Caco-2 (cell line): Measurements from ENCODE around the gene ZNF334. TPM values are rescaled to one million over a fixed set of nuclear protein-coding genes. Genes with fewer than 3 reads are reported as not detected.

ENCODE experiments used
- BruUV-seq: library from RNA; stranded (reverse); fragments of 400-500 nt; replicated peaks from 2 replicates; lab custom pipeline; 2021; lab: Mats Ljungman, UMichigan
- CTCF ChIA-PET: fragments of 300-600 bp; sonication (Branson Sonifier 250); formaldehyde crosslinking; loops from one replicate; lab custom pipeline; 2022; ENCODE audit warnings: antibody characterized with exemption; lab: Charles Lee
- POLR2A ChIA-PET: fragments of 300-600 bp; sonication (Branson Sonifier 250); formaldehyde crosslinking; loops from one replicate; lab custom pipeline; 2022; ENCODE audit warnings: antibody characterized with exemption; lab: Charles Lee
- DNase-seq, 2 experiments: peaks; one replicate each; pipeline versions ENCODE4 v3.0.0 to v3.0.0-alpha.2; 2020 to 2022
- H3K27me3 ChIP-seq: replicated peaks from 2 replicates; pipeline ENCODE4 v1.6.0; 2011; ENCODE audit warnings: low read length; ENCODE audit not compliant: control insufficient read depth, insufficient read depth
- H3K36me3 ChIP-seq: 2 replicates; pipeline ENCODE4 v1.5.1; 2011; ENCODE audit warnings: low read length; ENCODE audit not compliant: control insufficient read depth, insufficient read depth
- H3K4me1 ChIP-seq: fragments of 250-450 bp; sonication (Bioruptor Pico); 2 replicates; pipeline ENCODE4 v1.5.1; 2020; ENCODE audit warnings: mild to moderate bottlenecking
- H3K4me3 ChIP-seq: 2 replicates; pipeline ENCODE4 v1.5.1; 2011; ENCODE audit warnings: low read depth, mild to moderate bottlenecking, control low read depth, low read length
- H3K9me3 ChIP-seq: fragments of 250-450 bp; sonication (Bioruptor Pico); 2 replicates; pipeline ENCODE4 v1.5.1; 2020; ENCODE audit warnings: mild to moderate bottlenecking, moderate library complexity
- H3K27ac Mint-ChIP-seq: one replicate; pipeline ENCODE4 v1.8.0; 2022; ENCODE audit warnings: mixed read lengths; ENCODE audit not compliant: unreplicated experiment
- H3K27me3 Mint-ChIP-seq: one replicate; pipeline ENCODE4 v1.8.0; 2022; ENCODE audit warnings: mixed read lengths; ENCODE audit not compliant: insufficient read depth, unreplicated experiment
- H3K36me3 Mint-ChIP-seq: one replicate; pipeline ENCODE4 v1.8.0; 2022; ENCODE audit warnings: mild to moderate bottlenecking, mixed read lengths; ENCODE audit not compliant: insufficient read depth, unreplicated experiment
- H3K4me1 Mint-ChIP-seq: one replicate; pipeline ENCODE4 v1.8.0; 2022; ENCODE audit warnings: low read depth, mixed read lengths; ENCODE audit not compliant: unreplicated experiment
- H3K4me3 Mint-ChIP-seq: one replicate; pipeline ENCODE4 v1.8.0; 2022; ENCODE audit warnings: mild to moderate bottlenecking, moderate library complexity, mixed read lengths; ENCODE audit not compliant: unreplicated experiment
- H3K9me3 Mint-ChIP-seq: one replicate; pipeline ENCODE4 v1.8.0; 2022; ENCODE audit warnings: mixed read lengths; ENCODE audit not compliant: unreplicated experiment
- CTCF ChIP-seq, 2 experiments: fragments of 200-600 bp in 1 of 2; IDR thresholded peaks; 1 replicate in 1 of 2; 2 replicates in 1 of 2; pipeline versions ENCODE4 v1.5.1 to v1.8.0; 2011 to 2022; ENCODE audit warnings: antibody characterized with exemption in 1 of 2, control low read depth in 1 of 2, inconsistent platforms in 1 of 2, low read depth in 1 of 2, low read length in 1 of 2, mild to moderate bottlenecking in 1 of 2, moderate library complexity in 1 of 2; ENCODE audit not compliant: insufficient read depth in 1 of 2, severe bottlenecking in 1 of 2, unreplicated experiment in 1 of 2
- intact Hi-C: fragments of 100-400 bp; cut with micrococcal nuclease; formaldehyde crosslinking; loops from one replicate; pipeline ENCODE4 v1.10.0; 2022; ENCODE audit not compliant: unreplicated experiment
- total RNA-seq: library from RNA; stranded (reverse); gene quantifications from 2 replicates; pipeline ENCODE4 v1.2.3, GENCODE V29; 2022

The ZNF334 gene
- total RNA-seq, 1 experiment from 2014 or later, result not detected

- TF ChIP-seq CTCF (IDR thresholded peaks at IDR 0.05; ENCODE audit: insufficient read depth in 1 of 2, low read depth in 1 of 2, low read length in 1 of 2, severe bottlenecking in 1 of 2, unreplicated experiment in 1 of 2), result no peak
- H3K4me1 Mint-ChIP-seq, result no peaks in the 10 kb centered on the region
- H3K27me3 ChIP-seq, result no peaks in the 10 kb centered on the region
- H3K9me3 Mint-ChIP-seq, result peaks cover 33% of the 10 kb centered on the region
- no peaks in the 10 kb centered on the region for H3K36me3 ChIP-seq
- CTCF ChIA-PET, result no interaction called here
- peaks cover 46% of the 10 kb centered on the region for H3K9me3 ChIP-seq
- POLR2A ChIA-PET, result no interaction called here
- H3K4me1 ChIP-seq, result no peaks in the 10 kb centered on the region
- H3K4me3 Mint-ChIP-seq, result no peak overlapping the region
- peaks cover 12% of the 10 kb centered on the region for H3K27me3 Mint-ChIP-seq
- no peaks in the 10 kb centered on the region for H3K36me3 Mint-ChIP-seq
- no peak overlapping the region for H3K4me3 ChIP-seq
- no TSS peak for BruUV-seq
- intact Hi-C loops, result no loop called here
- no peak overlapping the region for H3K27ac Mint-ChIP-seq
- DNase-seq, result no peak
Observed at GRCh38 chr20:46456255-46457028, 56.9 kb downstream of the ZNF334 start.

- H3K27me3 Mint-ChIP-seq, result peaks cover 13% of the 10 kb centered on the region
- no peaks in the 10 kb centered on the region for H3K36me3 ChIP-seq
- TF ChIP-seq CTCF (IDR thresholded peaks at IDR 0.05; ENCODE audit: insufficient read depth in 1 of 2, low read depth in 1 of 2, low read length in 1 of 2, severe bottlenecking in 1 of 2, unreplicated experiment in 1 of 2), result no peak
- no peak for DNase-seq
- no peak overlapping the region for H3K27ac Mint-ChIP-seq
- H3K9me3 ChIP-seq, result peaks cover 46% of the 10 kb centered on the region
- H3K4me1 Mint-ChIP-seq, result no peaks in the 10 kb centered on the region
- POLR2A ChIA-PET, result no interaction called here
- no peaks in the 10 kb centered on the region for H3K36me3 Mint-ChIP-seq
- H3K4me3 Mint-ChIP-seq, result no peak overlapping the region
- H3K27me3 ChIP-seq, result 0 out of 2 replicates have a peak, but pooled peaks cover under 1% of the 10 kb centered on the region
- H3K4me1 ChIP-seq, result no peaks in the 10 kb centered on the region
- H3K4me3 ChIP-seq, result no peak overlapping the region
- no TSS peak for BruUV-seq
- intact Hi-C loops, result no loop called here
- peaks cover 33% of the 10 kb centered on the region for H3K9me3 Mint-ChIP-seq
- CTCF ChIA-PET, result no interaction called here
Observed at GRCh38 chr20:46455729-46456128, 57.6 kb downstream of the ZNF334 start.

Other genes starting within 250 kb of the ZNF334 start
- 0.11 TPM in 1 of 2 replicates, not detected in the other for gene CDH22, start 205.1 kb downstream of the ZNF334 start, total RNA-seq
- gene ELMO2, start 106.9 kb downstream of the ZNF334 start, total RNA-seq, result 75.0 and 82.4 TPM in 2 replicates
- gene OCSTAMP, start 37.1 kb upstream of the ZNF334 start, total RNA-seq, result not detected in 2 replicates
- 0.30 and 0.39 TPM in 2 replicates for gene SLC13A3, start 137.9 kb upstream of the ZNF334 start, total RNA-seq
- 20.3 and 22.7 TPM in 2 replicates for gene TP53RK, start 175.9 kb upstream of the ZNF334 start, total RNA-seq
- 4.2 and 4.3 TPM in 2 replicates for gene SLC2A10, start 196.1 kb upstream of the ZNF334 start, total RNA-seq